Measurements from ENCODE around the gene ALDH7A1.
"Not testable (repeated sequence)": the region's sequence is repeated elsewhere in the genome, so short reads cannot be mapped to it uniquely, and the experiment has no call there.

The ALDH7A1 gene

DNA sequence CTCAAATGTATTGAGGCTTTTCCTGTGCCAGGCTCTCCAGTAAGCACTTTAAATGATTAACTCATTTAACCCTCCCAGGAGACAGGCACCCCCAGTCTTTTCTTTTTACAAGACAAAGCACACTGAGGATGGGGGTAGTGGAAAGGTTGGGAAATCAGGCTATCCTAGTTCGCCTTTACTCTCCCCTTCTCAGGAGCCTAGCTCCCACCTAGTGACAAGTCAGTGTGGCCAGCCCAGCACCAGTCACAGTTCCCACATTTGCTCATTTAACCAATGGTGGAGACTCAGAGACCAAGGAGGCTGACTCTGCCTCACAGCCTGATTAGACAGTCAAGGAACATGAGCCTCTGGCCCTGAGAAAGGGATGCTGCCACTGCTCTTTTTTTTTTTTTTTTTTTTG, 3.5 kb downstream of the ALDH7A1 start:
- no peak for DNase-seq

DNA sequence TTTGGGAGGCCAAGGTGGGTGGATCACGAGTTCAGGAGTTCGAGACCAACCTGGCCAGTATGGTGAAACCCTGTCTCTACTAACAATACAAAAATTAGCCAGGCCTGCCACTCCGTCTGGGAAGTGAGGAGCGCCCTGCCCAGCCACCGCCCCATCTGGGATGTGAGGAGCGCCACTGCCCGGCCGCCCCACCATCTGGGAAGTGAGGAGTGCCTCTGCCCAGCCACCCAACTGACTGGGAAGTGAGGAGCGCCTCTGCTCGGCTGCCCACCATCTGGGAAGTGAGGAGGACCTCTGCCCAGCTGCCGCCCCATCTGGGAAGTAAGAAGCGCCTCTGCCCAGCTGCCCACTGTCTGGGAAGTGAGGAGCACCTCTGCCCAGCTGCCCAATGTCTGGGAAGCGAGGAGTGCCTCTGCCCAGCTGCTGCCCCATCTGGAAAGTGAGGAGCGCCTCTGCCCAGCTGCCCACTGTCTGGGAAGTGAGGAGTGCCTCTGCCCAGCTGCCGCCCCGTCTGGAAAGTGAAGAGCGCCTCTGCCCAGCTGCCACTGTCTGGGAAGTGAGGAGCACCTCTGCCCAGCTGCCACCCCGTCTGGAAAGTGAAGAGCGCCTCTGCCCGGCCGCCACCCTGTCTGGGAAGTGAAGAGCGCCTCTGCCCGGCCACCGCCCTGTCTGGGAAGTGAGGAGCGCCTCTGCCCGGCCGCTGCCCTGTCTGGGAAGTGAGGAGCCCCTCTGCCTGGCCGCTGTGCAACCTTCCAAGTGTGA, 5.3 kb downstream of the ALDH7A1 start:
- DNase-seq, result no peak

DNA sequence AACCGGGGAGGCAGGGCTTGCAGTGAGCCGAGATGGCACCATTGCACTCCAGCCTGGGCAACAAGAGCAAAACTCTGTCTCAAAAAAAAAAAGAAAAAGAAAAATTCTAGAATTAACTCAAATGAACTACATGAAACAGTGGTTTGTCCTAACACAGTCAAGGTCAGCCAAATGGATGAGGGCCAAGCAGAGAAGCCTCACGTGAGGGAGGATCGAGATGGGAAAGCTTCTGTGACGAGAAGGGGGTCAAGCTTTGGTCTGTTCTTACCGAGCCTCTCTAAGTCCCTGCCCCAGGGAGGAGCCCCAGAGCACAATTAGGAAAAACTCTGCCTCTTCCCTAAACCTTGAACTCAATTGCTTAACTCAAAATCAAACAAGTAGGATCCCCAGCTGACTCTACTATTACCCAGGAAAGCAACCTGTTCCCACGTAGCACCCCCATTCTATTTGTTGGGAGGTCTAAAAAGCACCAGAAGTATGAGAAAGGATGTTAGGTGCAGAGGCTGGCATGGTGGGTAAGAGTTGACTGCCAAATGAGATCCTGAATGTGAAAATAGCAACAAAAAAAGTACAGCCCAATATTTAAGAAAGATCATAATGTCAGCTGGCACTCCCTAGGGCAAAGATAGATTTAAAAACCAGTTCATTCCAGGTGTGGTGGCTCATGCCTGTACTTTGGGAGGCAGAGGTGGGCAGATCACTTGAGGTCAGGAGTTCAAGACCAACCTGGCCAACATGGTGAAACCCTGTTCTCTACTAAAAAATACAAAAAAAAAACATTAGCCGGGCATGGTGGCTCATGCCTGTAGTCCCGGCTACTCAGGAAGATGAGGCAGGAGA, 7.2 kb downstream of the ALDH7A1 start:
- DNase-seq, result no peak

DNA sequence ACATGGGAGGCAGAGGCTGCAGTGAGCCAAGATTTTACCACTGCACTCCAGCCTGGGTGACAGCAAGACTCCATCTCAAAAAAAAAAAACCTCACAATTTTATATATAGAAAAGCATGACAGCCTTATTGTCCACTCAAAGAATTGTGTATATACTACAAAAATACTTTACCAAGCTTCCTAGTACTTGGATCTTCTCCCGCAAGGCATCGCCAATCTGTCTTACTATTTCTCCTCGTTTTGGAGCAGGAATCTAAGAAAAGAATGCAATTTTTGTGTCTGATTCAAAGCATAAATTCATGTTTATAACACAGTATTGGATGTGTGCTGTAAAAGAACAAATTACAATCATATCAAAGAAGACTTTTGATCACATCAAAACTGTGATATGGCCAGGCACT, 11.3 kb downstream of the ALDH7A1 start:
- DNase-seq, result no peak

DNA sequence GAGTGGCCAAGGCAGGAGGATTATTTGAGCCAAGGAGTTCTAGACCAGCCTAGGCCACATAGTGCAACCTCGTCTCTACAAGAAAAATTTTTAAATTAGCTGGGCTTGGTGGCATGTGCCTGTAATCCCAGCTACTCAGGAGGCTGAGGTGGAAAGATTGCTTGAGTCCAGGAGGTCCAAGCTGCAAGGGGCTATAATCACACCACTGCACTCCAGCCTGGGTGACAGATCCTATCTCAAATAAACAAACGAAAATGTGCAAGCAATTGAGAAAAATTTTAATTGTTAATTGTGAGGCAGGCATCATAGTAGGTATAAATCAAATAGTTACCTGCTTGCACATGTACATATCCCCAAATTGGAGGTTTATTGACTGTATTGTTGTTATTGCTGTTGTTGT, 15.3 kb downstream of the ALDH7A1 start:
- DNase-seq, result no peak

DNA sequence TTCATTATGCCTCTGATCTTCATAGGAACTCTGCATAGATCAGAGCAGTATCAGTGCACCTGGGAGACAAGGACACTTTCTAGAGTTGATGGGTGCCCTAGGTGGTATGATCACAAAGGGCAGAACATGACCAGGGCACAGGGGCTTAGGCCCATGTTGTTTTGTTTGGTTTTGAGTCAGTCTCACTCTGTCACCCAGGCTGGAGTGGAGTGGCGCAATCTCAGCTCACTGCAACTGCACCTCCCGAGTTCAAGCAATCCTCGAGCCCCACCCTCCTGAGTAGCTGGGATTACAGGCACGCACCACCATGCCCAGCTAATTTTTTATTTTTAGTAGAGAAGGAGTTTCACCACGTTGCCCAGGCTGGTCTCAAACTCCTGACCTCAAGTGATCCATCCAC, 17.6 kb downstream of the ALDH7A1 start:
- no peak for DNase-seq

DNA sequence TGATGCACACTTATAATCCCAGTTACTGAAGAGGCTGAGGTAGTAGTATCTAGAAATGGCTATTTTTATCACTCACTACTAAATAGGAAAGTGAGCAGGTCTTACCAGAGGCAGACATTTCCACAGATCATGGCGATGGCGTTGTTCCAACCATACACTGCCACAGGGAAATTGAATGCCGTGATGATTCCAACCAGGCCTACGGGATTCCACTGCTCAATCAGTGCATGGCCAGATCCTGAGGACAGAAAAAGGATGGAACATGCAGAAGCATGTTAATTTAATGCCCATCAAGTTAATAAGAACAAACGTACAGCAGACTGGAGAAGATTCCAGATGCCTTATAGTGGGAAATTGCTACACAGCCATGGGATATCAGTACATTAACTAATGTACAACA, 18.0 kb downstream of the ALDH7A1 start:
- DNase-seq, result no peak

DNA sequence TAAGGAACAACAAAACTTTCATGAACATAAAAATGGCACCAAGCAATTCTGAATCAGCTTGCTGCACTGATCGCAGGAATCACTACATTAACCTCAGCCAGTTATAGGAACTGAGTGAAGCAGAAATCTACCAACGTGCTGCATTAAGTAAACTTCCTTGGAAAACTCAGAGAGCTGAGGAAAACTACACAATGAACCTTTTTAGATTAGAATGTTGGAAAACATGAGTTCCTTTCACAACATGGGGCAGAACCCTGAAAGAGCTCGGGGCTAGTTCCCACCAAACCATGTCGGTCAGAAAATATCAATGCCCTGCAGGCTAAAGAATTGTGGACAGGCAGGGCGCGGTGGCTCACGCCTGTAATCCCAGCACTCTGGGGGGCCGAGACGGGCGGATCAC, 19.4 kb downstream of the ALDH7A1 start:
- no peak for DNase-seq

DNA sequence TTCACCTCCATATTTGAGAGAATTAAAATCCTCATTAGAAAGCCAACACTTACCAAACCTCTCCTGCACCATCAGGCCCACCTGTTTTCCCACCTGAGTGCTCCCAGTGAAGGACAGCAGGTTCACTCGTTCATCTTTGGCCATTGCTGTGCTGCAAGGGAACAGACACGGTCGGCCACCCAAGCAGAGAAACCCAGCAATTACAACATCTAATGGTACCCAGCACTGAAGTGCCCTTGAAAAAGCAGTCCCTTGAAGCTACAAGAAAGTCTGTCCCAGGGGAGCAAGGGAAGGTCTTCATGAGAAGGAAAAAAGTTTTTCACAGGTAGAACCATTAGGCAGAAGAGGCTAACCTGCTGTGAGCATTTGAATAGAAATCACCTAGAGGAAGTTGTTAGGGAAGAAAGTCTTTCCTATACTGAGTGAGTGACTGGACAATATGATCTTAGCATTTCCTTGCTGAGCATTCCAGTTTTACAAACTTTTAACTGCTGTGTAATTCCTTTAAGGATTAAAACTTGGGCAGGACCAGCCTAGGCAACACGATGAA, 26.7 kb downstream of the ALDH7A1 start:
- no peak for DNase-seq

DNA sequence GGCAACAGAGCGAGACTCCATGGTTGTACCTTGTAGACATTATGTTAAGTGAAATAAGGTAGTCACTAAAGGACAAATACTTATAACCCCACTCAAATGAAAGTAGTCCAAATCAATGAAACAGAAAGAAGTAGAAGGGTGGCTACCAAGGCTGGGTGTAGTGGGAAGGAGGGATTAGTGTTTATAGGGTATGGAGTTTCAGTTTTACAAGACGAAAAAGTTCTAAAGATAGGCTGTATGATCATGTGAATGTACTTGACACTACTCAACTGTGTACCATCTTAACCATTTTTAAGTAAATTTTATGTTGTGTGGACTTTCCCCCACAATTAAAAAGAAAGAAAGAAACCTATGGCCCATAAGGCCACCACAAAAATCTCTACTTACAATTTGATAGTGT, 32.2 kb downstream of the ALDH7A1 start:
- no peak for DNase-seq

DNA sequence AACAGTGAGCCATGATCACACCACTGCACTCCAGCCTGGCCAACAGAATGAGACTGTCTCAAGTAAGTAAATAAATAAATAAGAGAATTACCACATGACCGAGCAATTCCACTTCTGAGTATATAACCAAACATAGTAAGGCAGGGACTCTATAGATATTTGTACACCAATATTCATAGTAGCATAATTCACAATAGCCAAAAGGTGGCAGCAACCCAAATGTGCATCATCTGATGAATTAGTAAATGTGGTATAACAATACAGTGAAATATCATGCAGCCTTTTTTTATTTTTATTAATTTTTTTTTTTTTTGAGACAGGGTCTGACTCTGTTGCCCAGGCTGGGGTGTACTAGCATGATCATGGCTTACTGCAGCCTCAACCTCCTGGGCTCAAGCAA, 33.1 kb downstream of the ALDH7A1 start:
- no peak for DNase-seq

DNA sequence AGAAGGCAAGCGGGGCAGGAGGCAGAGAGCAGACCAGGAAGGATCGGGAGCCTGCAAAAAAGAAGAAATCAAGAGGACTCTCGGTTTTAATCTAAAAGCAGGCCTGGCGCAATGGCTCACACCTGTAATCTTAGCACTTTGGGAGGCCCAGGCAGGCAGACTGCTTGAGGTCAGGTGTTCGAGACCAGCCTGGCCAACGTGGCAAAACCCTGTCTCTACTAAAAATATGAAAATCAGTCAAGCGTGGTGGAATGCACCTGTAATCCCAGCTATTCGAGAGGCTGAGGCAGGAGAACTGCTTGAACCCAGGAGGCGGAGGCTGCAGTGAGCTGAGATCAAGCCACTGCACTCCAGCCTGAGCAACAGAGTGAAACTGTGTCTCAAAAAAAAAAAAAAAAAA, 39.9 kb downstream of the ALDH7A1 start:
- not testable (repeated sequence) for DNase-seq

DNA sequence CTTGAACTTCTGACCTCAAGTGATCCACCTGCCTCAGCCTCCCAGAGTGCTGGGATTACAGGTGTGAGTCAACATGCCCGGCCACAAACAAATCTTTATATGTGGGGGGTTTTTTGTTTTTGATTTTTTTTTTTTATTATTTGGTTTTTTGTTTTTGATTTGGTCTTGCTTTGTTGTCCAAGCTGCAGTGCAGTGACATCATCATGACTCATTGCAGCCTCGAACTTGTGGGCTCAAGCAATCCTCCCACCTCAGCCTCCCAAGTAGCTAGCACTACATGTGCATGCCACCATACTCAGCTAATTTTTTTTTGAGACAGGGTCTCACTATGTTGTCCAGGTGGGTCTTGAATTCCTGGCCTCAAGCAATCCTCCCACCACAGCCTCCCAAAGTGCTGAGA, 42.4 kb downstream of the ALDH7A1 start:
- no peak for DNase-seq

DNA sequence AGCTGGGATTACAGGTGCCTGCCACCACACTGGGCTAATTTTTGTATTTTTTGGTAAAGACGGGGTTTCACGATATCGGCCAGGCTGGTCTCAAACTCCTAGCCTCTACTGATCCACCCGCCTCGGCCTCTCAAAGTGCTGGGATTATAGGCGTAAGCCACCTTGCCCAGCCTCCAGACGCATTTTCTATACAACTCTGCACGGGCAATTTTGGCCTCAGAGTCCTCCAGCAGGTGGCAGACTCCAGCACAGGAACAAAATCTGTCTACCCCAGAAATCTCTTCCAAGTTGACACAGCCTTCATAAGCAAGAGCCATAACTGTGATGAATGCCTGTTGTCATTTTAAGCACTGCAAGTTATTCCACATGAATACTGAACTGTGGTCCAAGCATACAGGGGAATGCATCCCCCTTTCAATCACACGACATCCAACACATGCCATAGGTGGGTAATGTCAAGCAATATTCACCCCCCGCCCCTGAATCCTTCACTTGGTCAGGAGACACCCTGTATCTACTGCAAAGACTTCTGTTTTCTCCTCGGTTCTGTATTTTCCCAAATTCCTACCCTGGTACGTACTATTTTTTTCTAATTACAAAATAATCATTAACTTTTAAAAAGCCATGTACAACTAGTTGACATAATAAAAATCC, 50.8 kb downstream of the ALDH7A1 start:
- no peak for DNase-seq

DNA sequence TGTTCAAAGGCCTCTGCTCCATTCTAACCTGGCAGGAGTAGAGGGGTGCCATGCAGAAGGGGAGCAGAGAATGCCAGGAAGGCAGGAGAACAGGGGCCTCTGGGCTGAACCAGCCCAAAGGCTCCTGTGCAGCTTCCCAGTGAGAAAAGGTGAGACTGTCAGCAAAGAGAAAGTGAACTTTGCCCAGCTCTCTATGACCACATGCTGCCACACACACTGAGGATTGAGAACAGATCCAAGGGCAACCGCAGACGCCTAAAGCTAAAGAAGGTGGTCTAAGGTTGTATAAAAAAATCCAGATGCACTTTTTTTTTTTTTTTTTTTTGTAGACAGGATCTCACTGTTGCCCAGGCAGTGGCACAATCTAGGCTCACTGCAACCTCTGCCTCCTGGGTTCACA, 51.4 kb downstream of the ALDH7A1 start:
- no peak for DNase-seq

DNA sequence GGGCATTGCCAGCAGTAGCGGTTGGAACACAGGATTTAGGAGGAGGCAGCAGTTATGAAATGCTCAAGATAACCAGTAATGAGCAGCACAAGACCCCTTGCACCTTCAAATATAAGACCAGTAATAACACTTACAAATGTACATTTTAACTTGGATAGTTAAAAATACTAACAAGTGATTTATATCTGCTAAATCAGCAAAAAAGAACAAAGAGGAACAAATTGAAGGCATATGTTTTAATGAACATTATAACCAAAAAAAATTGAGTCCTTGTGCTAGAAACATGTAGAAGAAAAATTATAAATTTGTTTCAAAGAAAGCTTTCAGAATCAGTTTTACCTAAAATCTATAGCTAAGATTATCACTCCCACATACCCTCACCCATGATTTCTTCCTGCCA, 52.0 kb downstream of the ALDH7A1 start:
- no peak for DNase-seq

DNA sequence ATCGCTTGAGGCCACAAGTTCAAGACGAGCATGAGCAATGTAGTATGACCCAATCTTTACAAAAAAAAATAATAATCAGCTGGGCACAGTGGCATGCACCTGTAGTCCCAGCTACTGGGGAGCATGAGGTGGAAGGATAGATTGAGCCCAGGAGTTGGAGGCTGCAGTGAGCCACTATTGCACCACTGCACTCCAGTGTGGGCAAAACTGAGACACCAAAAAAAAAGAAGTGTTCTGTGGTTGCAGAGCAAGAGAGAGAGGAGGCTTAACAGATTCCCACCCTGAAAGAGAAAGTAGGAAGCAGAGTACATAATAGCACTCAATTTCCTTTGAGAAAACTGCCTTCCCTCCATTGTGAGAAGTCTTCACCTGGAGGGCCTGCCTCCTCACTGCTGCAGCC, 52.6 kb downstream of the ALDH7A1 start:
- no peak for DNase-seq

DNA sequence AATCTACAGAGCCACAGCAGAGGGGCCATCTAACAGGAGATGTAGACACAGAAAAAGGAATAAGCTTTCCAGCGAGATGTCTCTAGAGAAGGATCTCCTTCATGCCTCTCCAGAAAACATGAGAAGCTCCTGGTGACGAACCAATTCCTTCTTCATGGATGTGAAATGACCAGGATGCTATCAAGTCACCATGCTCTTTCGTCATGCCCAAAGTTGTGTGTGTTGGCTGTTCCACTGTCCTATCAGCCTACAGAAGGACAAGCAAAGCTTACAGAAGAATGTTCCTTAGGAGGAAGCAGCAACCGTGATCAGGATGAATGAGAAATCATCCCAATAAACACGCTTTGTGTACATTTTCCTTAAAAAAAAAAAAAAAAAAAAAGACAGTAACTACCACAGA, 54.4 kb downstream of the ALDH7A1 start:
- no peak for DNase-seq

DNA sequence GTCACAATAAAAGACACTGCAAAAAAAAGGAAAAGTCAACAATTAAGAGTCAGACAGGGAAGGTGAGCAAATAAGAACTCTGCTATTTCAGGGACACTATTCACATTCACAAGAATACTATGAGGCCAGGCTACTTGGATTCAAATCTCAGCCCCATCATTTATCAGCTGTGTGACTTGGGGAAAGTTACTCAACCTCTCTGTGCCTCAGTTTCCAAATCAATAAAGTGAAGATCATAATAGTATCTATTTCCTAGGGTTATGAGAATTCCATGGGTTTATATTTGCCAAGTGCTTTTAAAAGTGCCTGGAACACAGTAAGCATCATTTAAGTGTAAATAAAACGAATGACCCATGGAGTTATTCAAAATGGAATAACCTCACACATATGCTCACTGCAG, 56.4 kb downstream of the ALDH7A1 start:
- no peak for DNase-seq

DNA sequence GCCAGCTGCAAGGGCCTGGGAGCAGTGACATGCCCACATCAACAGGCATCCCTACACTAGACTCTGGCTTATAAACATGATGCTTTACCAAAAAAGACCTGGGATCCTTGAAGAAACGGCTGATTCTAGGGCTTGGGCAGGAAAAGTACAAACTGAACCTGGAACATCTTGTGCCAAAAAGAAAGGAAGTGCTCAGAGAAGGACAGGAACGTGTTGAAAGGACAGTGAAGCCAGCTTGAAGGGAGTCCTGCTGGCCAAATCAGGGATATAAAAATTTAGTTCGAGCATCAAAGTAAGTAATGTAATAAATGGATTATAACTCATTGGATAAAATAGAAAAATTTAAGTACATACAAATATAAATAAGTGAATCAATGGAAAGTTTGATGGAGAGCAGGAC, 58.1 kb downstream of the ALDH7A1 start:
- no peak for DNase-seq

DNA sequence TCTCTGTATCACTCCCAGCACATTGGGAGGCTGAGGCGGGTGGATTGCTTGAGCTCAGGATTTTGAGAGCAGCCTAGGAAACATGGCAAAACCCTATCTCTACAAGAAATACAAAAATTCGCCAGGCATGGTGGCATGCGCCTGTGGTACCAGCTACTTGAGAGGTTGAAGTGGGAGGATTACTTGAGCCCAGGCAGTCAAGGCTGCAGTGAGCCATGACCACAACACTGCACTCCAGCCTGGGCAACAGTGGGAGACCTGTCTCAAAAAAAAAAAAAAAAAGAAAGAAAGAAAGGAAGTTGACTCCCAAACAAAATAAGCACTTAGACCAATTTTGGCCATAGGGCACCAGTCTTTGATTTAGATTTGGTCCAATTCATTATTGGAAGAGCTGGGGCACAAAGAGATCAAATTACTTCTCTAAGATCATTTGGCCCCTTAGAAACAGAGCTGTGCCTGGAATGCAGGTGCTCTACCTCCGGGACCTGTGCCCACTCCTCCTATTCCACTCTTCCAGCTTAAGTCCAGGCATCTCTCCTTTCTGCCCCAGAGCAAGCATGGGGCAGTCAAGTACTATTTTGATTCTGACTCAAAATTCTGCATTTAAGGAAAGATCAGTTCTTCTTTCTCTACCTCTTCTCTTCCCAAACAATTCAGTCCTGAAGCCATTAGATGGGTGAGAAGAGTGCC, 59.0 kb downstream of the ALDH7A1 start:
- no peak for DNase-seq

DNA sequence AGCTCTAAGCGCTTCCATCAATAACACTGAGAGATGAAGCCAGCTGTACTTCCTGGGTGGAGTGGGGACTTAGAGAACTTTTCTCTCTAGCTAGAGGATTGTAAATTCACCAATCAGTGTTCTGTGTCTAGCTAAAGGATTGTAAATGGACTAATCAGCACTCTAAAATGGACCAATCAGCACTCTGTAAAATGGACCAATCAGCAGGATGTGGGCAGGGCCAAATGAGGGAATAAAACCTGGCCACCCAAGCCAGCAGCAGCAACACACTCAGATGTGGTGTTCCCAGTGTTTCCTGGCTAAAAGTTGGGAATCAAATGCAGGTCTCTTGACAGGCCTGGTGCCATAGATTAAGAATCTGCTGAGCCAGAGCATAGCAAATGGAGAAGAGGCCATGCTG, 60.5 kb downstream of the ALDH7A1 start:
- DNase-seq, result no peak

DNA sequence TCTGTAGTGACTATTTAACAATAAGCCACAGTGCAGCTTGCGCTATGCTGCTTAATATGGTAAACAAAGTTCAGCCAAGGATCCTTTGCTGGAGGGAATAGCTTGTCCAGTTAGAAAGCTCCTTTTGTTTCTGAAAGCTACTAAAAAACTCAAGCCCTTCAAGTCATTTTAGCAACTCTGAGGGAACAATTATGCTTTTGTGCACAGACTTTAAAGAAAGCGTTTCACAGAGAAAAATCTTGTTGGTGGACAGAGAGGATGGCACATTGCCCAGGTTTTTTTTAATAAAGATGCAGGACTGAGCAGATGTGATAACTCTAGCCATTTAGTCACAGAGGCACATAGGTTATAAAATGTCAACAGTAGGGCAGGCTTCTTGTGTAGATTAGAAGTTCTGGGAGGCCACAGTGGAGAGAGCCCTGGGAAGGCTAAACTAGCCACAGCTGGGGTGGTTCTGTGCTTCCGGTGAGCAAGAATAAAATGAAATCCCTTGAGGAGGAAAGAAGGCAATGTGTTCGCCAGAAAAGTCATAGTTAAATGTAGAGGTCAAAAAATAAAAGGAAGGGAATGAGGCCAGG, 63.4 kb downstream of the ALDH7A1 start:
- DNase-seq, result no peak

All from NCI-H1930 (cell line).